Measurements from ENCODE around the gene GLRX5.

GRCh38 chr14:95507174-95507573 lies 27.7 kb upstream of the GLRX5 start:
- no peak for TF ChIP-seq CTCF (IDR thresholded peaks at IDR 0.05 in 8 of 11, conservative IDR thresholded peaks at IDR 0.05 in 3 of 11)
- no peak for TF ChIP-seq POLR2A (IDR thresholded peaks at IDR 0.05)
- TF ChIP-seq POLR2AphosphoS5 (IDR thresholded peaks at IDR 0.05): peak in 2 of 3 donors; percentile 36 to 74

Measured in spleen (tissue), 7 donors.